Calu3 (cell line): ENCODE data around the gene OPTC. TPM values are rescaled to one million over a fixed set of nuclear protein-coding genes. Genes with fewer than 3 reads are reported as not detected.

Source experiments
- BruUV-seq: library from RNA; stranded (reverse); fragments of 400-500 nt; replicated peaks from 2 replicates; lab custom pipeline; 2021; lab: Mats Ljungman, UMichigan
- CTCF ChIA-PET: fragments of 300-600 bp; sonication (Branson Sonifier 250); formaldehyde crosslinking; loops from one replicate; lab custom pipeline; 2022; ENCODE audit warnings: antibody characterized with exemption; lab: Charles Lee
- DNase-seq: peaks from one replicate; pipeline ENCODE4 v3.0.0; 2022
- H3K27ac Mint-ChIP-seq: one replicate; pipeline ENCODE4 v1.8.0; 2022; ENCODE audit warnings: mixed read lengths; ENCODE audit not compliant: unreplicated experiment
- H3K27me3 Mint-ChIP-seq: one replicate; pipeline ENCODE4 v1.8.0; 2022; ENCODE audit warnings: mixed read lengths; ENCODE audit not compliant: unreplicated experiment
- H3K36me3 Mint-ChIP-seq: one replicate; pipeline ENCODE4 v1.8.0; 2022; ENCODE audit warnings: mild to moderate bottlenecking, moderate library complexity, mixed read lengths; ENCODE audit not compliant: insufficient read depth, unreplicated experiment
- H3K4me1 Mint-ChIP-seq: one replicate; pipeline ENCODE4 v1.8.0; 2022; ENCODE audit warnings: mild to moderate bottlenecking, low read depth, mixed read lengths; ENCODE audit not compliant: unreplicated experiment
- H3K4me3 Mint-ChIP-seq: one replicate; pipeline ENCODE4 v1.8.0; 2022; ENCODE audit warnings: mild to moderate bottlenecking, low read depth, moderate library complexity, mixed read lengths; ENCODE audit not compliant: unreplicated experiment
- H3K9me3 Mint-ChIP-seq: one replicate; pipeline ENCODE4 v1.8.0; 2022; ENCODE audit warnings: low read depth, mixed read lengths; ENCODE audit not compliant: unreplicated experiment
- CTCF ChIP-seq: fragments of 200-600 bp; IDR thresholded peaks from one replicate; pipeline ENCODE4 v1.8.0; 2022; ENCODE audit warnings: antibody characterized with exemption; ENCODE audit not compliant: unreplicated experiment
- intact Hi-C: fragments of 100-400 bp; cut with micrococcal nuclease; formaldehyde crosslinking; loops from one replicate; pipeline ENCODE4 v1.10.0; 2022; ENCODE audit not compliant: unreplicated experiment
- total RNA-seq: library from RNA; stranded (reverse); gene quantifications from 2 replicates; pipeline ENCODE4 v1.2.3, GENCODE V29; 2022

Gene OPTC
- total RNA-seq, 1 experiment from 2014 or later = not detected

GRCh38 chr1:203526572-203526971 is 32.6 kb downstream of the OPTC start:
- TF ChIP-seq CTCF = no peak
- CTCF ChIA-PET = interaction anchor here (0.6 kb wide), 1 partner anchor 55 kb away, joined by 3 read pairs; no protein-coding TSS in a partner anchor
- Mint-ChIP-seq H3K27me3 (peaks cover 31% of the 10 kb centered on the region), H3K9me3 (no peaks in the 10 kb centered on the region), H3K27ac (no peak overlapping the region), H3K4me3 (no peak overlapping the region), H3K36me3 (no peaks in the 10 kb centered on the region), H3K4me1 (no peaks in the 10 kb centered on the region)
- no TSS peak for BruUV-seq
- intact Hi-C loops = no loop called here
- DNase-seq = no peak

DNA sequence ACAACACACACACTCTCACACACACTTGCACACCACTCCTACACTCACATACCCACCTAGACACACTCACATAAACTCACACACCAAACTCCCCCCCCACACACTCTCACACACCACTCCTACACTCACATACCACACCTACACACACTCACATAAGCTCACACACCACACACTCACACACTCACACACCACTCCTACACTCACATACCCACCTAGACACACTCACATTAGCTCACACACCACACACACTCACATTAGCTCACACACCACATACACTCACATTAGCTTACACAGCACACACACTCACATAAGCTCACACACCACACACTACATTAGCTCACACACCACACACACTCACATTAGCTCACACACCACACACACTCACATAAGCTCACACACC is 33.1 kb downstream of the OPTC start:
- no TSS peak for BruUV-seq
- no peaks in the 10 kb centered on the region for H3K4me1 Mint-ChIP-seq
- CTCF ChIA-PET = no interaction called here
- no peak for TF ChIP-seq CTCF
- no peak overlapping the region for H3K27ac Mint-ChIP-seq
- no peaks in the 10 kb centered on the region for H3K36me3 Mint-ChIP-seq
- intact Hi-C loops = no loop called here
- H3K9me3 Mint-ChIP-seq = no peaks in the 10 kb centered on the region
- no peak for DNase-seq
- no peak overlapping the region for H3K4me3 Mint-ChIP-seq
- peaks cover 31% of the 10 kb centered on the region for H3K27me3 Mint-ChIP-seq

GRCh38 chr1:203528063-203528462 is 34.1 kb downstream of the OPTC start:
- no peak for DNase-seq
- intact Hi-C loops = no loop called here
- Mint-ChIP-seq H3K4me1 (no peaks in the 10 kb centered on the region), H3K36me3 (no peaks in the 10 kb centered on the region), H3K4me3 (no peak overlapping the region), H3K9me3 (no peaks in the 10 kb centered on the region), H3K27ac (no peak overlapping the region), H3K27me3 (peaks cover 29% of the 10 kb centered on the region)
- BruUV-seq = no TSS peak
- CTCF ChIA-PET = interaction anchor here (0.7 to 0.9 kb wide), 2 partner anchors 9 to 201 kb away, joined by 3 to 5 read pairs; no protein-coding TSS in a partner anchor
- TF ChIP-seq CTCF = no peak

- no TSS peak for BruUV-seq
- no peaks in the 10 kb centered on the region for H3K9me3 Mint-ChIP-seq
- intact Hi-C loops = no loop called here
- no peaks in the 10 kb centered on the region for H3K36me3 Mint-ChIP-seq
- H3K4me1 Mint-ChIP-seq = no peaks in the 10 kb centered on the region
- H3K4me3 Mint-ChIP-seq = no peak overlapping the region
- no peak for DNase-seq
- CTCF ChIA-PET = interaction anchor here (0.6 kb wide), 1 partner anchor 890 kb away, joined by 4 read pairs; no protein-coding TSS in a partner anchor
- no peak overlapping the region for H3K27ac Mint-ChIP-seq
- peaks cover 18% of the 10 kb centered on the region for H3K27me3 Mint-ChIP-seq
- TF ChIP-seq CTCF = no peak
Observed at GRCh38 chr1:203528976-203529835, 35.3 kb downstream of the OPTC start.
